Measurements from ENCODE around the gene IRAK1.

DNA sequence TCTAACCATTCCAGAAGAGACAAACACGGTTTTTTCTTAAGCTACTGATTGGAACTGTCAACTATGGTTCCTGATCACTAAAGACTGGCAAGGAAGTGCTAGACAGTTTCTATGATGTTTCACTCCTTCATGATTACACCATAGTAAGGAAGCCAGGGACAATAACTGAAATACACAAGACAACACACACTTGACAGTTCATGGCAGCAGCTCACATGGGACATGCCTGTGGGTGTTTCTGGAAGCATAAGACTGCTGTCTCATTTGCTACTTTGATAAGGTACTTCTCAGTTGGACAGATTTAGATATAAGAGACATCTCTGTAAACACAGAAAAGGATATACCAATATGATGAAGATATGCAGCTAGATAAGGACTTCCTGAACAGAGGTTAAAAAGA lies 8.3 kb upstream of the IRAK1 start:
- no peak for TF ChIP-seq EZH2 (IDR thresholded peaks at IDR 0.05; ENCODE audit: borderline replicate concordance, low read depth, low read length, severe bottlenecking)
- TF ChIP-seq, protein P1, sequence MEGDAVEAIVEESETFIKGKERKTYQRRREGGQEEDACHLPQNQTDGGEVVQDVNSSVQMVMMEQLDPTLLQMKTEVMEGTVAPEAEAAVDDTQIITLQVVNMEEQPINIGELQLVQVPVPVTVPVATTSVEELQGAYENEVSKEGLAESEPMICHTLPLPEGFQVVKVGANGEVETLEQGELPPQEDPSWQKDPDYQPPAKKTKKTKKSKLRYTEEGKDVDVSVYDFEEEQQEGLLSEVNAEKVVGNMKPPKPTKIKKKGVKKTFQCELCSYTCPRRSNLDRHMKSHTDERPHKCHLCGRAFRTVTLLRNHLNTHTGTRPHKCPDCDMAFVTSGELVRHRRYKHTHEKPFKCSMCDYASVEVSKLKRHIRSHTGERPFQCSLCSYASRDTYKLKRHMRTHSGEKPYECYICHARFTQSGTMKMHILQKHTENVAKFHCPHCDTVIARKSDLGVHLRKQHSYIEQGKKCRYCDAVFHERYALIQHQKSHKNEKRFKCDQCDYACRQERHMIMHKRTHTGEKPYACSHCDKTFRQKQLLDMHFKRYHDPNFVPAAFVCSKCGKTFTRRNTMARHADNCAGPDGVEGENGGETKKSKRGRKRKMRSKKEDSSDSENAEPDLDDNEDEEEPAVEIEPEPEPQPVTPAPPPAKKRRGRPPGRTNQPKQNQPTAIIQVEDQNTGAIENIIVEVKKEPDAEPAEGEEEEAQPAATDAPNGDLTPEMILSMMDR (IDR thresholded peaks at IDR 0.05; ENCODE audit: extremely low read depth in 1 of 2, insufficient read depth in 1 of 2, low read depth in 1 of 2, low read length in 2 of 2), result no peak
- no peak for TF ChIP-seq JUN (IDR thresholded peaks at IDR 0.05; ENCODE audit: borderline replicate concordance, insufficient read depth, insufficient read length, low read depth)
- TF ChIP-seq POLR2A (IDR thresholded peaks at IDR 0.05; ENCODE audit: low read depth, low read length), result no peak
- TF ChIP-seq, protein P2, sequence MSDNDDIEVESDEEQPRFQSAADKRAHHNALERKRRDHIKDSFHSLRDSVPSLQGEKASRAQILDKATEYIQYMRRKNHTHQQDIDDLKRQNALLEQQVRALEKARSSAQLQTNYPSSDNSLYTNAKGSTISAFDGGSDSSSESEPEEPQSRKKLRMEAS (IDR thresholded peaks at IDR 0.05; ENCODE audit: insufficient read depth, insufficient read length), result no peak

Data from endothelial cell of umbilical vein (primary cell).